Measurements from ENCODE around the gene NBPF1.
"Not testable (repeated sequence)": the region's sequence is repeated elsewhere in the genome, so short reads cannot be mapped to it uniquely, and the experiment has no call there.

DNA sequence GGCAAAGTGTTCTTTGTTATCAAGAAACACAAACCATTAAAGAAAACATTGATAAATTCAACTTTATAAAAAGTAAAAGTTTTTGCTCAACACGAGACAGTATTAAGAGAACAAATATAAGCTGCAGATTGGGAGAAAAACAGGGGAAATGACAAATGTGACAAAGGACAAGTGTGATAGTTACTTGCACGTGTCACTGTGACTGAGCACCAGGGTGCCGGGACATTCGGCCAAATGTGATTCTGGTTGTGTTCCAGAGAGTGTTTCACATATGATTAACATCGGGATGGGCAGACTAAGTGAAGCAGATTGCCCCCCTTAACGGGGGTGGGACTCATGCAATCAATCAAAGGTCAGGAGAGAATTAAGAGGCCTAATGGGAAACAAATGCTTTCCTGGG is 52.9 kb downstream of the NBPF1 start:
- TF ChIP-seq, protein P1, sequence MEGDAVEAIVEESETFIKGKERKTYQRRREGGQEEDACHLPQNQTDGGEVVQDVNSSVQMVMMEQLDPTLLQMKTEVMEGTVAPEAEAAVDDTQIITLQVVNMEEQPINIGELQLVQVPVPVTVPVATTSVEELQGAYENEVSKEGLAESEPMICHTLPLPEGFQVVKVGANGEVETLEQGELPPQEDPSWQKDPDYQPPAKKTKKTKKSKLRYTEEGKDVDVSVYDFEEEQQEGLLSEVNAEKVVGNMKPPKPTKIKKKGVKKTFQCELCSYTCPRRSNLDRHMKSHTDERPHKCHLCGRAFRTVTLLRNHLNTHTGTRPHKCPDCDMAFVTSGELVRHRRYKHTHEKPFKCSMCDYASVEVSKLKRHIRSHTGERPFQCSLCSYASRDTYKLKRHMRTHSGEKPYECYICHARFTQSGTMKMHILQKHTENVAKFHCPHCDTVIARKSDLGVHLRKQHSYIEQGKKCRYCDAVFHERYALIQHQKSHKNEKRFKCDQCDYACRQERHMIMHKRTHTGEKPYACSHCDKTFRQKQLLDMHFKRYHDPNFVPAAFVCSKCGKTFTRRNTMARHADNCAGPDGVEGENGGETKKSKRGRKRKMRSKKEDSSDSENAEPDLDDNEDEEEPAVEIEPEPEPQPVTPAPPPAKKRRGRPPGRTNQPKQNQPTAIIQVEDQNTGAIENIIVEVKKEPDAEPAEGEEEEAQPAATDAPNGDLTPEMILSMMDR (conservative IDR thresholded peaks at IDR 0.05), result not testable (repeated sequence)
- not testable (repeated sequence) for TF ChIP-seq EZH2 (IDR thresholded peaks at IDR 0.05; ENCODE audit: low read depth)

Measured in PC-9 (cell line).